Transverse colon (tissue), 4 donors: ENCODE data around the gene SEC24C.

ENCODE experiments used
- CTCF ChIP-seq, 5 experiments: fragments of 200-600 bp in 3 of 5; fragments of 450-650 bp in 2 of 5; sonication (generic) in 3 of 5; IDR thresholded peaks; 1 replicate in 2 of 5; 2 replicates in 3 of 5; pipeline ENCODE4 v1.5.1; 2016 to 2017; ENCODE audit warnings: antibody characterized with exemption in 5 of 5, inconsistent platforms in 3 of 5, mild to moderate bottlenecking in 2 of 5, moderate library complexity in 1 of 5
- EP300 ChIP-seq: sonication (generic); formaldehyde crosslinking; IDR thresholded peaks from one replicate; pipeline ENCODE4 v1.6.1; 2017; ENCODE audit warnings: antibody characterized with exemption, low read depth
- POLR2A ChIP-seq: fragments of 450-650 bp; IDR thresholded peaks from one replicate; pipeline ENCODE4 v1.6.1; 2016; ENCODE audit warnings: antibody characterized with exemption, mild to moderate bottlenecking, moderate library complexity
- POLR2AphosphoS5 ChIP-seq, 3 donors: sonication (generic); formaldehyde crosslinking; IDR thresholded peaks; one replicate each; pipeline ENCODE4 v1.6.1; 2016; ENCODE audit warnings: antibody characterized with exemption in 3 of 3

GRCh38 chr10:73763343-73763742, 19.2 kb downstream of the SEC24C start:
- TF ChIP-seq POLR2A (no peak), CTCF (IDR thresholded peaks at IDR 0.05) (no peak), POLR2AphosphoS5 (IDR thresholded peaks at IDR 0.05) (no peak), EP300 (no peak)
